H4 (cell line): ENCODE data around the gene USP22. TPM values are rescaled to one million over a fixed set of nuclear protein-coding genes. Genes with fewer than 3 reads are reported as not detected.

Source experiments
- DNase-seq: peaks from one replicate; pipeline ENCODE4 v3.0.0-alpha.2; 2015; ENCODE audit warnings: low spot score
- total RNA-seq: library from RNA; depleted of rRNA; stranded (reverse); fragments of >200 nt; shearing (Covaris generic); gene quantifications from 2 replicates; pipeline ENCODE4 v1.2.3, GENCODE V29; 2014

Gene USP22
- total RNA-seq, 1 experiment from 2014 or later: 179 TPM

DNA sequence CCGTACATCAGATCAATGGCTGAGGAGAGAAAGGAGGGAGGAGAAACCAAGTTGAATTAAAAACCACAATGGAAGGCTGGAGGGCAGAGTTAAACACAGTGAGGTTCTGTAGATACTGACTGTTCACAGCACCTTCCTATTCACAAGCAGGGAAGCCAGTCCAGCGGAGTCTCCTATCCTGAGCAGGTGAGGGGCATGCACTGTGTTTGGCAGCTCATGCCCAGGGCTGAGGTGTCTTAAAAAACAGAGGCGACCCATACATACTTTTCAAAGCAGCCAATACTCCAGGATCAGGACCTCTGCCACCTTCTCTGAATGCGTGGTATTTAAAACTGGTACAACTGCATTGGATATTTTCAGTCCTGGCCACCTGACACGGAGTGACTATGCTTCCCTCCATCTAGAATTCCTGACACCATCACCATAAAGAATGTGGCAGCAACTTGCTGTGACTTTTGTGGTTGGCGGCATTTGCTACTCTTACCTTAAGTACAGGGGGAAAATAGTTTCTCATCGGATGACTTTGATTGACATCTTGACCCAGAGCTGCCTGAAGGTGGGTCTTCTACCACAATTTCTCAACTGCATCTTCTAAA, 21.5 kb downstream of the USP22 start:
- no peak for DNase-seq

DNA sequence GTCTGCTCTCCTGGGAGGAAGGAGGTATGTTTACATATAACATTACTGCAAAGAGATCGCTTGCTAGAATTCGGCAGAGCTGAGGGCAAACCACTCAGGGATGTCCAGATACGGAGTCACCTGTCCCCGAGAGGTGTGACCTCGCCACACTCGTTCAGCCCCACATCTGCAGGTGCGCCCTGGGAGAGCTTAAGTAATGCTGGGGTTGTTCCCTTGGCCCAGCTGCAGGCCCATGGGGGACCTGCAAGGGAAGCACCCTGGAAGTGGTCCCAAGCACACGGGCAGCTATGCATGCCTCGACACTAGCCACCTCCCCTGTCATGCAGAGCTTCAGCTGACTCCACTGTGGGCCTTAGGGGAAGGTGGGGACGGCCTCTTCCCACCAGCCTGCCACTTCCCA, 22.2 kb downstream of the USP22 start:
- no peak for DNase-seq

DNA sequence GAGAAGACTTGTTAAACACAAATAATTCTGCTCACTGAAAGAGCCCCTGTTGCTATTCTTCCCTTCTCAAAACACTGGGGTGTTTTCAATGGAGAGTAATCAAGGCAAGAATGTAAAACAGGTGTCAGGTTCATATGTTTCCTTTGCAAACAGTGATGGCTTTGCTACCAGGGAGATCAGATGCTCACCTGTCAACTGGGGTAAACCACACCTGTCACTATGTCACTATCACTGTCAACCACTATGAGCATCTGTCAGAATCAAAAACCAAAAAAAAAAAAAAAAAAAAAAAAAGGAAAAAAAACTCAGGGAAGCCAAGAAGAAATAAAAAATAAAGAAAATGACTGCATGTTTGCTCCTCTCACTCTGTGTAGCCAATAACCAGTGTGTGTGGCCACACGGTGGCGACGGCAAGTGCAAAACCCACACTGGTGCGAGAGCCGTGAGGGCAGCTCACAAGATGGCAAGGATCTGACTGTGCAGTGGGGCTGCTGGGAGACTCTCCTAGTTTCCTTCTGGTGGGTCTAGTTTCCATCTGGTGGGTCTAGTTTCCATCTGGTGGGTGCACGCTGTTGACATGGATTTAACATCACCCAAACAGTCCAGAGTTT, 22.7 kb downstream of the USP22 start:
- DNase-seq: no peak

DNA sequence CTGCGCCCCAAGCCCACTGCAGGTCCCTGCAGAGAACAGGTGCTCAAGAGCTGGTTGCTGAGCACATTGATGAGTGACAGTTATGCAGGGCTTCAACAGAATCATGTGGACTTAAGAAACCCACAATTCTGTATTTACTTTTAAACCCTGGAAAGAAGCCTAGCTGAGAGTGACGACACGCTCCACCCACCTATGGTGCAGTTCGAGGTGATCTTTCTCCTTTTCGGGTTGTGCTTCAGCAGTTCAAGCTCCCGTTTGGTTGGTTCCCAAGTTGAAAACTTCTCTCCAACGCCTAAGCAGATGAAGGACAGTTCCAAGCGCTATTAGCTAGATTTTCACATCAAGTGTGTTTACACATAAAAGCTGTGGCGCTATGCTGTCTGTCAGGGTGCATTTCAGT, 23.9 kb downstream of the USP22 start:
- no peak for DNase-seq

GRCh38 chr17:21017861-21018260, 24.9 kb downstream of the USP22 start:
- DNase-seq: no peak

DNA sequence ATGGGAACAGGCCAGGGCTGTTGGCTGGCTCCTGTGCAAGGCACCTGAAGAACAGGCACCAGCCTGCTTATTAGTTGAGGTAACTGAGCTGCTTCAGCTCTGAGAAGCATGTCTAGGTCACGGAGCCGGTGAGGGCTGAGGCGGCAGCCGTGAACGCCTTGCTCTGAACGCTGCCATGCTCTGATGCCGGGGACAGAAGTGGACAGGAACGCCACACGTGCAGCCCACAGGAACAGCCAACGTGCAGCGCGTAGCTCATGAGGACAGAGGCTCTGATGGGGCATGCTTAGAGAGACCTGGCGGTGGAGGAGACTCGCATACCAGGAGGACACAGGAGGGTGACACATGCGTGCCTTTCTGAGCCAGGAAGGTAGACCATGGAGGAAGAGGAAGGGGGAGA, 25.6 kb downstream of the USP22 start:
- DNase-seq: no peak

DNA sequence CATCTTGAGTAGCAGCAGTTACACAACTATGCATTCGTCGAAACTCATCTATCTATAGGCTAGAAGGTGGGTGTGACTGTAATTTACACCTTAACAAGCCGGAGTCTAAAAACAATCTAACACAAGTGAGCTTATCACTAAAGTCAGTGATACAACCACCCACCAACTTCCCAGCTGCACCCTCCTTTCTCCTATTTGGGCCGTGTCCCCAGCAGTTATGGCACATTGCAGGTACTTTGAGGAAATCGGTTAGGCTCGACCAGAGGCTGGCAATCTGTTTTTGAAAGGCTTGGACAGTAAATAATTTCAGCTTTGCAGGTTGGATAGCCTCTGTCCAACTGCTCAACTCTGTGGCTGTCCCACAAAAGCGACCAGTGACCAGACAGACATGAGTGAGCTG, 26.0 kb downstream of the USP22 start:
- no peak for DNase-seq

DNA sequence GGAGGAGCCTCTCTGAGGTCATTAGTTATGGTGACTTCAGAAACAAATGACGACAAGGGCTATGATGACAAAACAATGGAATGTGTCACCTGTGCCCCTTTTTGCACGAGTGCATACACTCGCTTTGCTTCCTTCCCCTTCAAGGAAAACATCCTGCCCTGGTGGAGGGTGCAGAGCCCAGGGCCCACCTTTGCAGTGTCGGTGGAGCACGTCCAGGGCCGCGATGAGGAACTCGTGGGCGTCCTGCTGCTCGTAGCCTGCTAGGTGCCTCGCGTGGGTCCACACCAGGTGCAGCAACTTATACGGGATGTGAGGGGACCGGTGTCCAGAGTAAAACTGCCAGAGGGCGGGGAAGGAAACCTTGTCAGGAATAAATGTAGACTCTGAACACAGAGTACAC, 27.2 kb downstream of the USP22 start:
- no peak for DNase-seq

GRCh38 chr17:21014498-21014897, 28.3 kb downstream of the USP22 start:
- DNase-seq: no peak

- DNase-seq: no peak
These were observed 28.8 kb downstream of the USP22 start for GRCh38 chr17:21013983-21014382.

GRCh38 chr17:21012736-21013135, 30.1 kb downstream of the USP22 start:
- no peak for DNase-seq

DNA sequence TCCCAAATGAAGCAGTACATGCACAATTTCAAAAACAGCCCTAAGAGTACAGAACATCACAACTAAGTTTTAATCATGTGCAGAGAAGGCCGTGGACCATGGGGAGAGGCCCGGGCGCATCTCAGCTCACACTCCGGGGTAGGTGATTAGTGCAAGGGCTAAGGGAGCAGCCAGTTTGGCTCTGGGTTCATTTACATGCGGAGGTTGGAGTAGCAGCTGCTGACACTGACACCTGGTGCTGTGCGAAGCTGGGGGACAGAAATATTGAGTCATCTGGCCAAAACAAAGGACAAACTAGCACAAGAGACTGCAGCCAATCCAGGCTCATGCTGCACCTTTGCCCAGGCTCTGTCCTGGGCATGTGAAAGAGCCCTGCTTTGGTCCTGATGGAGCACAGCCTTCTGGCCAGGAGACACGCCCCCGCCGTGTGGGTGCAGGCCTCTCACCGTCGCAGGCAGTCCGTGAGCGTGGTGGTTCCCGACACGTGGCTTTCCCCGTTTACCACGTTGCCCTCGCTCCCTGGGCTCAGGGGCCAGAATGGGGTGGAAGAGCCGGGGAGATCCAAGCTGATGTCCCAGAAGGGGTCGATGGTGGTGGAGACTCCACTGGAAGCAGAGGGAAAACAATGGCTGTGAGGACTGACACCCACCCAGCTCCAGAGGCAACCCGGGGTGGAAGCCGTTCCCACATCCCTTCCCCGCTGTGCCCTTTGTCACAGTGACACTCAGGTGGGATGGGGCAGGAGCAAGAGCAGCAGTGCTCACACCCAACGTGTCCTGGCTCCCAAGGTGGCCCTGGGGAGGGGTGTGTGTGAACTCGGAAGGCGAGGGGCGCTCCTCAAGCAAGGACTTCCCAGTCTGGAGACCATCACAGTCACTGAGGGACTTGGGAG, 31.9 kb downstream of the USP22 start:
- DNase-seq: no peak

- no peak for DNase-seq
These were observed 33.7 kb downstream of the USP22 start for GRCh38 chr17:21008992-21009671.

DNA sequence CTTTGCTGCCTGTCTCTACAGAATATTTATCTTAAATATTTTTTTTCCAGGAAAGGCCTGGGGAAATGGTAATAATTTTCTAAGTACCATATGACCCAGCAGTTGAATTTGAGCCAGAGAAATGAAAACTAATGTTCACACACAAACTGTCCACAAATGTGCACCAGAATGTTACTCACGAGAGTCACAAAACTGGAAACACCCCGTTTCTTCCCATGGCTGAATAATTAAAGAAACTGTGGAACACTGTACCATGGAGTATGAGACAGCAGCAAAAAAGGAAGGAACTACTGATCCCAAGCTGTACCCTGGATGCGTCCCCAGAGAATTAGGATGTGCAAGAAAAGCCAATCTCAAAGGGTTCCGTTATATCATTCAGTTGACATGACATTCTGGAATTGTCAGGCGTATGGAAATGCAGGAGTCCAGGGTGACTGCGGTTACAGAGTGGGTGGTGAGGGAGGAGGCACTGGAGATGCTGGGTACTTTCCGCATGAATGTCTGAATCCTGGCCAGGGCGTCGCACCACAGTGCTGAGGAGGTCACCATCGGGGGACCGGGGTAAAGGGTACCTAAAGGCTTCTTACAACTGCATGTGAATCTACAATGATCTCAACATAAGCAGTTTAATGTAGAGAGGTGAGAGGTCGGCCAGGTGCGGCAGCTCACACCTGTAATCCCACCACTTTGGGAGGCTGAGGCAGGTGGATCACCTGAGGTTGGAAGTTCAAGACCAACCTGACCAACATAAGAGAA, 34.5 kb downstream of the USP22 start:
- no peak for DNase-seq

GRCh38 chr17:21007646-21008045, 35.2 kb downstream of the USP22 start:
- no peak for DNase-seq

- DNase-seq: no peak
These were observed 37.0 kb downstream of the USP22 start for GRCh38 chr17:21005803-21006202.

- DNase-seq: no peak
These were observed 37.4 kb downstream of the USP22 start for GRCh38 chr17:21005367-21005766.

DNA sequence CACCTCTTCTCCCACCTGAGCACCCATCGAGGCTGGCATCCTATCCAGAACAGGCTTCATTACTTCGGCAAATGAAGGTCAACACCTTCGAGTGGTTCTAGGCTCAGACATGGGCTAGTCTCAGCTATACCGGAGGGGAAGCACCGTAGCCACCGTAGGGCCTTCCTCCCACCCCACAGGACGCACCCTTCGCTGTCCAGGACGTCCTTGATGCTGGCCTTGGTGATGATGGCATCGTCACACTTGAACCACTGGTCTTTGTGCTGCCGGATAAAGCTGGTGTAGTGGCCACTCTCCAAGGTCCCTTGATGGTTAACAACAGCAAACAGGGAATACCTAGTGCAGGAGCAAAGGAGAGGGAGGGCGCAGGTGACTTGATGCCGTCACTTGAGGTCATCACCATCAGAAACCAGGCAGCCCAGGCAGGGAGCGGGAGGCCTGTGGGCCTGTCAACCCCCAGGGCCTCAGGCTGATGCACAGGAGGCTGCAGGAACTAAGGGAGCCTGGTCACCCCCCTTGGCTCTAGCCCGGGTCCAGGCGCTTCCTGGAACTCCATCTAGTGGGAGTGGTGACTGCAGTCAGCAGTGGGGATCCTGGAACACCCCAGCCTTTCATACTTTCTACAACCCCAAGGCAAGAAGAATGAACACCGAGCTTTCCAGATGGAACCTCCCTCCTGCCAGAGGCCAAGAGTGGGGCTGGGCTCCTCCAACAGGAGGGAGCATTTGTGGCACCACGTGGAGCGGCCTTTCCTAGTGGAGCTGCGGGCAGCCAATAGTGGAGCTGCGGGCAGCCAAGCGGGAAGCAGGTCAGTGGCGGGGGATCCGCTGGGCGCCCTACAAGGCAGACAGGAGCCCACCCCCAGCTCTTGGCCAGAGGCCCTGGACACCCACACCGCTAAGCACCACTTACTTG, 38.5 kb downstream of the USP22 start:
- no peak for DNase-seq

GRCh38 chr17:21003007-21003621, 39.7 kb downstream of the USP22 start:
- no peak for DNase-seq
